GM21576 (cell line): ENCODE data around the gene SERTM2.

Experiments
- ATAC-seq: cut with Tn5 transposase; IDR thresholded peaks from one replicate; pipeline ENCODE4 v1.9.1; 2021; ENCODE audit warnings: mild to moderate bottlenecking, moderate library complexity; ENCODE audit not compliant: unreplicated experiment

SERTM2 gene

GRCh38 chrX:111555406-111555958 is 44.0 kb downstream of the SERTM2 start:
- ATAC-seq, result no peak

GRCh38 chrX:111560801-111561200 is 49.4 kb downstream of the SERTM2 start:
- ATAC-seq, result no peak

- ATAC-seq, result no peak
These were observed 50.4 kb downstream of the SERTM2 start for GRCh38 chrX:111561851-111562250.

- ATAC-seq, result no peak
These were observed 56.3 kb downstream of the SERTM2 start for GRCh38 chrX:111567542-111568255.

GRCh38 chrX:111568354-111568753 is 56.9 kb downstream of the SERTM2 start:
- ATAC-seq, result no peak

- ATAC-seq, result no peak
These were observed 57.4 kb downstream of the SERTM2 start for GRCh38 chrX:111568817-111569216.
